ENCODE measurements around the gene KCTD16.

KCTD16 gene

DNA sequence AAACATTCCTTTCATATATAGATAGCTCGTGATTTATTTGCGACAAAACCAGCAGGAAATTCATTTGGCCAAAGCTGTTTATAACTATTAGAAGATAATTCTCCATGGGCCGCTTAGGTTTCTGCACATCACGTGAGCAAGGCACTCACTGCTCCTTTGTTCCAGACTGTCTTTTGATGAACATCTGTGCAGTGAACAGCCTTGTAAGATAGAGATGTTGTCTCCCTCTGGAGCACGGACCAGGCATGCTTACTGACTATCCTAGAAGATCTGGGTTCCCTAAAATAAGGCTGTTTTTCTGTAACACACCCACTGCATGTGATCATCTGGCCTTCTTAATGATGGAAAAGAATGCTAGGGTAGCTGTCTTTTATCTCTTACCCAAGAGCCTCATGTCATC, 31.1 kb upstream of the KCTD16 start:
- CTCF ChIA-PET, result interaction anchor here (0.8 to 3.6 kb wide), 6 partner anchors 8 to 1218 kb away, joined by 3 to 12 read pairs (median 4); partner anchors contain the start of genes KCTD16 and YIPF5
- TF ChIP-seq, protein P1, sequence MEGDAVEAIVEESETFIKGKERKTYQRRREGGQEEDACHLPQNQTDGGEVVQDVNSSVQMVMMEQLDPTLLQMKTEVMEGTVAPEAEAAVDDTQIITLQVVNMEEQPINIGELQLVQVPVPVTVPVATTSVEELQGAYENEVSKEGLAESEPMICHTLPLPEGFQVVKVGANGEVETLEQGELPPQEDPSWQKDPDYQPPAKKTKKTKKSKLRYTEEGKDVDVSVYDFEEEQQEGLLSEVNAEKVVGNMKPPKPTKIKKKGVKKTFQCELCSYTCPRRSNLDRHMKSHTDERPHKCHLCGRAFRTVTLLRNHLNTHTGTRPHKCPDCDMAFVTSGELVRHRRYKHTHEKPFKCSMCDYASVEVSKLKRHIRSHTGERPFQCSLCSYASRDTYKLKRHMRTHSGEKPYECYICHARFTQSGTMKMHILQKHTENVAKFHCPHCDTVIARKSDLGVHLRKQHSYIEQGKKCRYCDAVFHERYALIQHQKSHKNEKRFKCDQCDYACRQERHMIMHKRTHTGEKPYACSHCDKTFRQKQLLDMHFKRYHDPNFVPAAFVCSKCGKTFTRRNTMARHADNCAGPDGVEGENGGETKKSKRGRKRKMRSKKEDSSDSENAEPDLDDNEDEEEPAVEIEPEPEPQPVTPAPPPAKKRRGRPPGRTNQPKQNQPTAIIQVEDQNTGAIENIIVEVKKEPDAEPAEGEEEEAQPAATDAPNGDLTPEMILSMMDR (IDR thresholded peaks at IDR 0.05; ENCODE audit: control extremely low read depth, extremely low read depth, low read depth, missing control alignments), result no peak
- no peak for DNase-seq (ENCODE audit: extremely low spot score)
- POLR2A ChIA-PET, result no interaction called here

- DNase-seq (ENCODE audit: extremely low spot score), result no peak
- TF ChIP-seq, protein P1 (IDR thresholded peaks at IDR 0.05; ENCODE audit: control extremely low read depth, extremely low read depth, low read depth, missing control alignments), result no peak
- POLR2A ChIA-PET, result no interaction called here
- CTCF ChIA-PET, result interaction anchor here (0.9 to 3.6 kb wide), 8 partner anchors 8 to 319 kb away, joined by 3 to 12 read pairs (median 4); no protein-coding TSS in a partner anchor
Observed at GRCh38 chr5:144141585-144141984, 29.1 kb upstream of the KCTD16 start.

GRCh38 chr5:144142139-144142823, 28.4 kb upstream of the KCTD16 start:
- CTCF ChIA-PET, result interaction anchor here (0.6 to 2.1 kb wide), 18 partner anchors 9 to 1221 kb away, joined by 3 to 12 read pairs (median 3); partner anchors contain the start of genes KCTD16 and YIPF5
- TF ChIP-seq, protein P1 (IDR thresholded peaks at IDR 0.05; ENCODE audit: control extremely low read depth, extremely low read depth, low read depth, missing control alignments), result peak; percentile 58
- POLR2A ChIA-PET, result no interaction called here
- DNase-seq (ENCODE audit: extremely low spot score), result peak; percentile 24

- TF ChIP-seq, protein P1 (IDR thresholded peaks at IDR 0.05; ENCODE audit: control extremely low read depth, extremely low read depth, low read depth, missing control alignments), result no peak
- POLR2A ChIA-PET, result no interaction called here
- no peak for DNase-seq (ENCODE audit: extremely low spot score)
- CTCF ChIA-PET, result interaction anchor here (0.6 to 2.1 kb wide), 17 partner anchors 9 to 1221 kb away, joined by 3 to 12 read pairs (median 3); partner anchors contain the start of genes KCTD16 and YIPF5
Observed at GRCh38 chr5:144142824-144143162, 27.9 kb upstream of the KCTD16 start.

GRCh38 chr5:144143625-144144024, 27.0 kb upstream of the KCTD16 start:
- TF ChIP-seq, protein P1 (IDR thresholded peaks at IDR 0.05; ENCODE audit: control extremely low read depth, extremely low read depth, low read depth, missing control alignments), result no peak
- ChIA-PET POLR2A (no interaction called here), CTCF (interaction anchor here (1.3 to 1.9 kb wide), 5 partner anchors 8 to 163 kb away, joined by 3 to 7 read pairs (median 3); no protein-coding TSS in a partner anchor)
- DNase-seq (ENCODE audit: extremely low spot score), result no peak

DNA sequence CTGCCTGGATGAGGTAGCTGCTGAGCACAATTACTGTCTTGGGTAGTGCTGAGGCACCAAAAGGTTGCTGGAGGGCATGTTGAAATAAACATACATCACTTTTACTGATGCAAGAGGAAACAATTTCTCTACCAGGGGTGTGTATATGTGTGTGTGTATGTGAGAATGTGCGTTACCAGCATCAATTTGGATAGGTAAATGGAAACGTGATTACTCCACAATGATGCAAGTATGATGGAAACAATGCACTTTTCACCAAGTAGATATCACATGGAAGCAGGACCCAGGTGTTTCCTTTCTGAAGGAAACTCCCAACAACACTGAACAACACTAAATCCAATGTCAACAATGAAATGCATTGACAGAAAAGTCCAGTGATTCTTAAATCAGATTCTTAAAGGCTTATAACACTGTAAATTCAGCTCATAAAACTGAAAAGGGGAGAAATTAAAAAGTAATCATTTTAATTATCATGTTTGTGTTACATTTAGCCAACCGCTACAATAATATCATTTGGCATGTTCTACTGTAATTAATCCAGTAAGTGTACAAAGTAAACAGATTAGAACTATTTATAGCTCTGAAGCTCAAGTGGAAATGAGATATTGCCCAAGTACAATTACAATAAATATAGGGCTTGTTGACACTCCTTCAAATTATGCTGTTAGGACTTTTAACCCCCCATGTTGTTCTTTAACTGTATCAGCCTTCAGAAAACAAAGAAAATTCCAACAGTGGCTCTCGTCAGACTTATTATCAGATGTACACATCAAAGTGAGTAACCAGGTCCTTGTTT, 25.5 kb upstream of the KCTD16 start:
- ChIA-PET POLR2A (no interaction called here), CTCF (interaction anchor here (1.9 kb wide), 1 partner anchor 12 kb away, joined by 4 read pairs; no protein-coding TSS in a partner anchor)
- TF ChIP-seq, protein P1 (IDR thresholded peaks at IDR 0.05; ENCODE audit: control extremely low read depth, extremely low read depth, low read depth, missing control alignments), result no peak
- DNase-seq (ENCODE audit: extremely low spot score), result no peak

All from GM10248 (cell line).